OCI-LY1 (cell line): ENCODE measurements around the gene CCDC102B.

Experiments used
- CTCF ChIP-seq: fragments of 200-600 bp; sonication (generic), shearing (Covaris generic); IDR thresholded peaks from 2 replicates; pipeline ENCODE4 v1.5.1; 2017; ENCODE audit warnings: mild to moderate bottlenecking, antibody characterized with exemption, low read length, moderate library complexity, mixed read lengths
- EZH2 ChIP-seq: fragments of 200-600 bp; sonication (generic), shearing (Covaris generic); IDR thresholded peaks from 2 replicates; pipeline ENCODE4 v1.8.0; 2017; ENCODE audit warnings: borderline replicate concordance, mixed run types, mild to moderate bottlenecking, antibody characterized with exemption, low read length, moderate library complexity, mixed read lengths

DNA sequence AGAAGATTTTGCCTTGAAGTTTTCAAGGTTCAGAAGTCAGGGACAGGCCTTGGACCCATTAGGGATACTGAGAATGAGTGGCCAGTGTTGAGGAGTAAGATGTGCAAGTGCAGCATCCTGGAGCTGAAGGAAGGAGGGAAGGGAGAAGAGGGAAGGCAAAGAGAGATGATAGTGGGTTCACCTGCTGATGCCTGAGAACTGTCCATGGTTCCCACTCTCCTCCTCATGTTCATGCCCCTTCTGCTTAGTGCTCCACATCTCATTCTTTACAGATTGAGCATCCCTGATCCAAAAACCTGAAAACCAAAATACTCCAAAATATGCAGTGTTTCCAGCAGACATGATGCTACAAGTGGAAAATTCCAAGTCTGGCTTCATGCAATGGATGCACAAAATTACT is 137.8 kb downstream of the CCDC102B start:
- TF ChIP-seq EZH2 (no peak), CTCF (no peak)
